HFF-Myc (cell line): Measurements from ENCODE around the gene UHRF1.
"Not testable (repeated sequence)": the region's sequence is repeated elsewhere in the genome, so short reads cannot be mapped to it uniquely, and the experiment has no call there.

Experiments used
- DNase-seq: peaks from one replicate; pipeline ENCODE4 v3.0.0-alpha.2; 2011; ENCODE audit warnings: low read depth; ENCODE audit errors: extremely low read depth
- H3K4me3 ChIP-seq: replicated peaks from 2 replicates; pipeline ENCODE4 v1.5.1; 2011; ENCODE audit warnings: low read depth, mild to moderate bottlenecking, control low read depth, low read length
- CTCF ChIP-seq: IDR thresholded peaks from 2 replicates; pipeline ENCODE4 v1.5.1; 2012; ENCODE audit warnings: mild to moderate bottlenecking, low read depth, low read length, control low read depth; ENCODE audit errors: missing control alignments

The UHRF1 gene

GRCh38 chr19:4969772-4970531, 60.7 kb downstream of the UHRF1 start:
- TF ChIP-seq CTCF, result no peak
- peak overlapping the region; percentile 79 for H3K4me3 ChIP-seq
- DNase-seq, result no peak

GRCh38 chr19:4970558-4971423, 61.5 kb downstream of the UHRF1 start:
- peak overlapping the region; percentile 79 for H3K4me3 ChIP-seq
- no peak for TF ChIP-seq CTCF
- no peak for DNase-seq

- no peak for TF ChIP-seq CTCF
- DNase-seq, result no peak
- H3K4me3 ChIP-seq, result peak overlapping the region; percentile 79
Measured at GRCh38 chr19:4971424-4971793, 62.1 kb downstream of the UHRF1 start.

GRCh38 chr19:4971816-4972495, 62.7 kb downstream of the UHRF1 start:
- peak overlapping the region; percentile 79 for H3K4me3 ChIP-seq
- no peak for TF ChIP-seq CTCF
- DNase-seq, result no peak

- peak; percentile 37 for DNase-seq
- H3K4me3 ChIP-seq, result 0 out of 2 replicates have a peak overlapping the region, but pooled peaks have one; percentile 2
- TF ChIP-seq CTCF, result no peak
Measured at GRCh38 chr19:4972509-4973230, 63.4 kb downstream of the UHRF1 start.

GRCh38 chr19:4974880-4975469, 65.7 kb downstream of the UHRF1 start:
- no peak for DNase-seq
- H3K4me3 ChIP-seq, result no peak overlapping the region
- TF ChIP-seq CTCF, result no peak

GRCh38 chr19:4975601-4976000, 66.3 kb downstream of the UHRF1 start:
- H3K4me3 ChIP-seq, DNase-seq: not testable (repeated sequence)
